ENCODE measurements around the gene EDEM1.
"Not testable (repeated sequence)": the region's sequence is repeated elsewhere in the genome, so short reads cannot be mapped to it uniquely, and the experiment has no call there.

EDEM1 gene

GRCh38 chr3:5170975-5171374 lies 16.5 kb upstream of the EDEM1 start:
- in situ Hi-C loops (cut with HindIII; ENCODE audit: low sequenced_read_pairs) = no loop called here

DNA sequence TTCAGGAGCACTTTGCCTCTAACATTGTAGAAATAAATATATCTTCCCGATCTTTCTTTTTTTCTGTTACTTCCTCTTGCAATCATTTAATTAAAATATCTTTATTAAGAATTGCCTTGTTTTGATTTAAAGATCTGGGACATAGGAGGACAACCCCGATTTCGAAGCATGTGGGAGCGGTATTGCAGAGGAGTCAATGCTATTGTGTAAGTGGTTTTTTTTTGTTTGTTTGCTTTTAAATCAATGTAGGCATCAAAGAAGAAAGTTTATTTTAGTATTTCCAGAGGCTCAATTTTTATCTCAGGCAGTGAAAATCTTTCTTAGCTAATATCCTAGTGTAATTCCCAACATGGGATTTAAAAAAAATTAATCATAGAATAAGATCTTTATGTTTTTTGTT lies 15.5 kb upstream of the EDEM1 start:
- in situ Hi-C loops (cut with HindIII; ENCODE audit: low sequenced_read_pairs) = no loop called here

DNA sequence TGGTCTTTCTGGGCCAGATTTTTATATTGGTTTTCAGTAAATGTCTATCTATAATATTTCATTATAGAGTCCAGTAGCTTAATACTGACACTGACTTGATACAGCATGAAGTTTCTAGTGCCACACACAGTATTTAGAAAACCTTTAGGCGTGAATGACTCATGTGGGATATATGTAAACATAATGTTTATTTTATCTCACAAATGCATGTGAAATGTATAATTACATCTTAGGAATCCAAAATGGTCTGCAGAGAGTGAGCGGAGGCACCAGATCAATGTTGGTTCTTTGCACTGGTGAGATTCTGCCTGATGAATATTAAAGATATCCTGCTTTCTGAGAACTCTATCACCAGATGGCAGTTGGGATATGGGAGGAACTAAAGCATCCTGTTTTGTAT lies 8.5 kb upstream of the EDEM1 start:
- in situ Hi-C loops (cut with HindIII; ENCODE audit: low sequenced_read_pairs) = not testable (repeated sequence)

GRCh38 chr3:5181469-5182141 lies 5.9 kb upstream of the EDEM1 start:
- in situ Hi-C loops (cut with HindIII; ENCODE audit: low sequenced_read_pairs) = no loop called here

GRCh38 chr3:5183714-5184113 lies 3.8 kb upstream of the EDEM1 start:
- in situ Hi-C loops (cut with HindIII; ENCODE audit: low sequenced_read_pairs) = not testable (repeated sequence)

DNA sequence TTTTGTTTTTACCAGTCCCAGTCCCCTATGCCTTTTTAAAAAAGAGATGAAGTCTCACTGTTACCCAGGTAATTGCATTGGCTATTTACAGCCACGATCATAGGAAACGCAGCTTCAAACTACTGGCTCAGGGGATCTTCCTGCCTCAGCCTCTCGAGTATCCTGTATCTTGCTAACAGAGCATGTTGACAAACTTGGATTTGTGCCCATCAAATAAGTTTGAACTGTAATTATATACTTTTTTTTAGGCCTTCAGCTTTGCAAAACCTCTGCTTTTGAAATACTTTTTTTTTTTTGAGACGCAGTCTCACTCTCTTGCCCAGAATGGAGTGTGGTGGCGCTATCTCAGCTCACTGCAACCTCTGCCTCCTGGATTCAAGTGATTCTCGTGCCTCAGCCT lies 3.0 kb upstream of the EDEM1 start:
- in situ Hi-C loops (cut with HindIII; ENCODE audit: low sequenced_read_pairs) = no loop called here

DNA sequence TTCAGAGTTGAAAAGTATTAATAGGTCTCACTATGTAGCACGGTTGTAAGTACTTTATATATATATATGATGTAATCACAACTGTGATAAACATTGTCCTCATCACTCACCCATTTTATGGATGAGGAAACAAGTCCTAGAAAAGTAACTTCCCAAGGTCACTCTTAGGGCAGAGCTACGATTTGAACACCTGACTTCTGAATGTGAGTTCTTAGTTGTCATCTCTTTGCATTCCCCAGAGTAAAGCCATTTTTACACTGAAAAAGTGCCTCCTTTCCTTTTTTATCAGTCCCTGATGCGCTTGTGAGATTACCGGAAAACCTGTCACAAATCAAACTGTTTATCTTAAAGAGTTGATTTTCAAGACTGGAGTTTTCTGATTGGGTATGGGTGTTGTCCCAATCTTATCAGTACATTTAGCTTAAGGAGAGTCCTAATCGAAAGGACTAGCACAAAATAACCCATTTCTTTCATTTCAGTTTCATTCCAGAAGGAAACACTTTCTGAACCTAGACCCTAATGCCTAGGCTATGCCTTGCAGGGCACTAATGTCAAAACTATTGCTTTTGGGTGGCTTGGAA lies 2.3 kb upstream of the EDEM1 start:
- in situ Hi-C loops (cut with HindIII; ENCODE audit: low sequenced_read_pairs) = no loop called here

DNA sequence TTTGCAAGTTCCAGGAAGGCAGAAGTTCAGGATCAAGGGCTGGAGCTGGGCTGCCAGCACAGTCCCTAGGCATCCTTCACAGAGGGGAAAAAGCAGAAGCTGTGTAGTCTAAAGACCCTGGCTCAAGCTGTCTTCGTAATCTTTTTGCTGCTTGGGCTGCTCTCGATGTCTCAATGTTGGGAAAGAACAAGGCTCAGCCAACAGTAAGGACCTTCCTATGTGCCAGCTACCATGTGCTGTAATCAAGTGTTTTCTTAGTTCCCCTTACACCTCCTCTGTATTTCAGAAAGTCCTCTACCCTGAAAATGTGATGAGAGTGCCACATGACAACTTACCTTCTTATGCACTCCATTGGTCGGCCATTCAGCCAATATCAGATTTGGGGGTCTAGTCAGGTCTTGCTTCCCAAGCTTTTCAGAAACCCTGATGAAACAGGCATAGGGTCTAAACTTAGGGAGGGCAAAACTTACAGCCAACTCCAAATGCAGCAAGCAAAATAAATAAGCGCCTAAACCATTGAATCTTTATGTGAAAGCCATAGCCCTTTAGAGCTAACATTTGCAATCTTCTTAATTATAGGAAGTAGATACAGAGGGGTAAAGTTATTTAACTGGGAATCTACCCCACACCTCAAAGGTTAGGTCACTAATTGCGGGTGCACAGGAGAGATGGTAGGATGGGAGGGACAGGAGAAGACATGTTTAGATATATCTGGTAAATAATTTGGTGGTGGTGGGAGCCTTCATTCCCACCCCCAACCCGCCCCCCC lies 1.2 kb upstream of the EDEM1 start:
- in situ Hi-C loops (cut with HindIII; ENCODE audit: low sequenced_read_pairs) = no loop called here

DNA sequence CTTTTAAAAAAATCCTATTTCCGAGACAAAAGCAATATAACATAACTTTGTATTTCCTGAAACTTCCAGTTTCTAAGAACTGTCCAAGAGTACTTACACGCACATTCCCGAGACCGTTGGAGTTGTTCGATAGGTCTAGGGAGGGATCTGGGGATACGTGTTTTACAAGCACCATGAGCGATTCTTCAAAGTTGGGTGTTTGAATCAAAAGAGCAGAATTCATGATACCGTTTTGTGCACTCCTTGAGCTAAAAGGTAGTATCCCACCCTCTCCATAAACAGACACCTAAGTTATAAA lies 700 bp upstream of the EDEM1 start:
- in situ Hi-C loops (cut with HindIII; ENCODE audit: low sequenced_read_pairs) = no loop called here

DNA sequence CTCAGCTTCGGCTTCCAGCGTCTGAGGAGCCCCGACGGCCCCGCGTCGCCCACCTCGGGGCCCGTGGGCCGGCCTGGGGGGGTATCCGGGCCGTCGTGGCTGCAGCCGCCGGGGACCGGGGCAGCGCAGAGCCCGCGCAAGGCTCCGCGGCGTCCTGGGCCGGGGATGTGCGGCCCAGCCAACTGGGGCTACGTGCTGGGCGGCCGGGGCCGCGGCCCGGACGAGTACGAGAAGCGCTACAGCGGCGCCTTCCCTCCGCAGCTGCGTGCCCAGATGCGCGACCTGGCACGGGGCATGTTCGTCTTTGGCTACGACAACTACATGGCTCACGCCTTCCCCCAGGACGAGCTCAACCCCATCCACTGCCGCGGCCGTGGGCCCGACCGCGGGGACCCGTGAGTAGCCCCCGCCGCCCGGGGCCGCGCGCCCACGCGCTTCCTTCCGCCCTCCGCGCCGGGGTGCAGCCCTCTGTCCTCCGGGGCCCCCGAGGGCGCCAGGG lies 462 bp downstream of the EDEM1 start:
- in situ Hi-C loops (cut with HindIII; ENCODE audit: low sequenced_read_pairs) = no loop called here

GRCh38 chr3:5188419-5189221 lies 1.1 kb downstream of the EDEM1 start:
- in situ Hi-C loops (cut with HindIII; ENCODE audit: low sequenced_read_pairs) = no loop called here

GRCh38 chr3:5190147-5190791 lies 2.8 kb downstream of the EDEM1 start:
- in situ Hi-C loops (cut with HindIII; ENCODE audit: low sequenced_read_pairs) = no loop called here

- in situ Hi-C loops (cut with HindIII; ENCODE audit: low sequenced_read_pairs) = no loop called here
Measured at GRCh38 chr3:5191555-5192304, 4.2 kb downstream of the EDEM1 start.

GRCh38 chr3:5192571-5193365 lies 5.3 kb downstream of the EDEM1 start:
- in situ Hi-C loops (cut with HindIII; ENCODE audit: low sequenced_read_pairs) = no loop called here

- in situ Hi-C loops (cut with HindIII; ENCODE audit: low sequenced_read_pairs) = no loop called here
Measured at GRCh38 chr3:5194341-5194740, 6.8 kb downstream of the EDEM1 start.

- in situ Hi-C loops (cut with HindIII; ENCODE audit: low sequenced_read_pairs) = no loop called here
Measured at GRCh38 chr3:5194801-5195509, 7.4 kb downstream of the EDEM1 start.

DNA sequence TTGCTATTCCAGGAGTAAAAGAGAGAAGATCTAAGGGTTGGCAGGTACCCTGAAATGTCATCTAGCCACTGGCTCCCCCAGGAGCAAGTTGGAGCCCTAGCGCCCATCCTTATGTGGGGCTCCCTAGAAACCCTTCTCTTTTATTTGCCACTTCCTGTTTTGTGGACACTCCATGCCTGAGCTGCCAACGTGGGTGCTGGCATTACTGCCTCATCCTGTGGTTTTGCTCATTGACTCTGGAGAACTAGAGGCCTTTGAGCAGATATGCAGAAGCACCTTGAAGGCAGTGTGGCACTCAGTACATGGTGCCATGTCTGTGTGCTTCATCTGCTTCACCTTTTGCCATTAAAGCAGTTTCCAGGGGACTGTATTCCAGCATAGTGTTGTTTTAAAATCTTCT lies 8.1 kb downstream of the EDEM1 start:
- in situ Hi-C loops (cut with HindIII; ENCODE audit: low sequenced_read_pairs) = no loop called here

DNA sequence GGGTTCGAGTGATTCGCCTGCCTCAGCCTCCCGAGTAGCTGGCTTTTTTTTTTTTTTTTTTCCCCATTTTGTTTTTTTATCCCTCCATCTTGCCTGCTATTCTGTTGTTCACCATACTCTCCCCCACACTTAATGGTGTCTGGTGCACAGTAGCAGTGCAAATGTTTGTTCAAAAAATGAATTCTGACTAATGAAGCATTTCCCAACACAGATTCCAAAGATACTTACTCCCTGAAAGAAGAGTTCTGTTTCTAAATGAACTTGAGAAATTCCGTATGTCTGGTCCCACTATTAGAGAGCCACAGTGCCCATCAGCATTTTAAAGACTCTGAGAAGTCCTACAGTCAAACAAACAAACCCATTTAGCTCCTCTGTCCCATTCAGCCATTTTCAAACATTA lies 9.5 kb downstream of the EDEM1 start:
- in situ Hi-C loops (cut with HindIII; ENCODE audit: low sequenced_read_pairs) = no loop called here

All from endothelial cell of hepatic sinusoid (primary cell).